ENCODE results near the gene PIERCE2. TPM values are rescaled to one million over a fixed set of nuclear protein-coding genes. Genes with fewer than 3 reads are reported as not detected.

The PIERCE2 gene, protein sequence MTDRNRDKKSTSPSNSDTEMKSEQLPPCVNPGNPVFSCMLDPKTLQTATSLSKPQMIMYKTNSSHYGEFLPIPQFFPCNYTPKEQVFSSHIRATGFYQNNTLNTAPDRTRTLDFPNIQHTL
- total RNA-seq (not detected), polyA plus RNA-seq (under 1 TPM in 2 of 4 donors, not detected in 2; 0.76 to 0.89 TPM)

- H3K27ac ChIP-seq (ENCODE audit: insufficient read depth, low read length, poor library complexity, severe bottlenecking) = peak within 1 kb of the TSS; percentile 81
- peak; percentile 84 to 93 (median 87) for DNase-seq
- Mint-ChIP-seq H3K27me3 (no peaks in the 10 kb centered on the region), H3K4me3 (peak within 1 kb of the TSS; percentile 88 to 97 (median 92)), H3K4me1 (peaks cover 11 to 41% (median 27%) of the 10 kb centered on the region in 4 donors), H3K36me3 (no peaks in the 10 kb centered on the region), H3K27ac (peak within 1 kb of the TSS; percentile 89 to 95 (median 92)), H3K9me3 (no peaks in the 10 kb centered on the region)
- H3K36me3 ChIP-seq (ENCODE audit: control insufficient read depth, insufficient read depth, low read length) = no peaks in the 10 kb centered on the region
- H3K9me3 ChIP-seq (ENCODE audit: control insufficient read depth in 2 of 2, low read length in 2 of 2) = no peaks in the 10 kb centered on the region
- ATAC-seq (ENCODE audit: low read depth in 2 of 2) = peak; percentile 94 to 95
- peaks cover 33% of the 10 kb centered on the region for H3K4me1 ChIP-seq (ENCODE audit: control insufficient read depth, insufficient read depth, low read length, poor library complexity, severe bottlenecking)
- H3K27me3 ChIP-seq (ENCODE audit: control insufficient read depth, insufficient read depth, low read length) = no peaks in the 10 kb centered on the region
- peak within 1 kb of the TSS; percentile 92 for H3K4me3 ChIP-seq (ENCODE audit: low read depth, low read length)
Measured at GRCh38 chr15:55408012-55408928, at the start of gene PIERCE2, which contains the start of gene CCPG1. Gene PIERCE2 (plus strand): TSS chr15:55408495. CDS start chr15:55408769, 274 bp downstream. Gene CCPG1 (minus strand): TSS chr15:55408359. CDS start chr15:55389424, 18,935 bp downstream.

- Mint-ChIP-seq H3K36me3 (peaks cover 35% of the 10 kb centered on the region), H3K27me3 (no peaks in the 10 kb centered on the region), H3K4me3 (no peak overlapping the region), H3K9me3 (no peaks in the 10 kb centered on the region), H3K4me1 (peaks cover 0 to 13% (median 4%) of the 10 kb centered on the region in 4 donors), H3K27ac (peak overlapping the region in 1 of 3 donors; percentile 13)
- H3K9me3 ChIP-seq (ENCODE audit: control insufficient read depth in 2 of 2, low read length in 2 of 2) = no peaks in the 10 kb centered on the region
- no peak for DNase-seq
- no peak overlapping the region for H3K27ac ChIP-seq (ENCODE audit: insufficient read depth, low read length, poor library complexity, severe bottlenecking)
- H3K4me1 ChIP-seq (ENCODE audit: control insufficient read depth, insufficient read depth, low read length, poor library complexity, severe bottlenecking) = no peaks in the 10 kb centered on the region
- ATAC-seq (ENCODE audit: low read depth in 2 of 2) = no peak
- H3K36me3 ChIP-seq (ENCODE audit: control insufficient read depth, insufficient read depth, low read length) = peaks cover 36% of the 10 kb centered on the region
- H3K27me3 ChIP-seq (ENCODE audit: control insufficient read depth, insufficient read depth, low read length) = no peaks in the 10 kb centered on the region
- H3K4me3 ChIP-seq (ENCODE audit: low read depth, low read length) = no peak overlapping the region
Measured at GRCh38 chr15:55360256-55360655, 48.0 kb upstream of the PIERCE2 start.

GRCh38 chr15:55361048-55361447 lies 47.2 kb upstream of the PIERCE2 start:
- peaks cover 35% of the 10 kb centered on the region for H3K36me3 Mint-ChIP-seq
- H3K36me3 ChIP-seq (ENCODE audit: control insufficient read depth, insufficient read depth, low read length) = peaks cover 32% of the 10 kb centered on the region
- H3K4me1 Mint-ChIP-seq = peaks cover 0 to 13% (median 4%) of the 10 kb centered on the region in 4 donors
- no peaks in the 10 kb centered on the region for H3K9me3 Mint-ChIP-seq
- no peaks in the 10 kb centered on the region for H3K27me3 Mint-ChIP-seq
- no peaks in the 10 kb centered on the region for H3K4me1 ChIP-seq (ENCODE audit: control insufficient read depth, insufficient read depth, low read length, poor library complexity, severe bottlenecking)
- DNase-seq (no peak), ATAC-seq (ENCODE audit: low read depth in 2 of 2) (no peak)
- no peak overlapping the region for H3K27ac Mint-ChIP-seq
- H3K27me3 ChIP-seq (ENCODE audit: control insufficient read depth, insufficient read depth, low read length) = no peaks in the 10 kb centered on the region
- no peak overlapping the region for H3K4me3 Mint-ChIP-seq
- H3K27ac ChIP-seq (ENCODE audit: insufficient read depth, low read length, poor library complexity, severe bottlenecking) = no peak overlapping the region
- no peaks in the 10 kb centered on the region for H3K9me3 ChIP-seq (ENCODE audit: control insufficient read depth in 2 of 2, low read length in 2 of 2)
- H3K4me3 ChIP-seq (ENCODE audit: low read depth, low read length) = no peak overlapping the region

DNA sequence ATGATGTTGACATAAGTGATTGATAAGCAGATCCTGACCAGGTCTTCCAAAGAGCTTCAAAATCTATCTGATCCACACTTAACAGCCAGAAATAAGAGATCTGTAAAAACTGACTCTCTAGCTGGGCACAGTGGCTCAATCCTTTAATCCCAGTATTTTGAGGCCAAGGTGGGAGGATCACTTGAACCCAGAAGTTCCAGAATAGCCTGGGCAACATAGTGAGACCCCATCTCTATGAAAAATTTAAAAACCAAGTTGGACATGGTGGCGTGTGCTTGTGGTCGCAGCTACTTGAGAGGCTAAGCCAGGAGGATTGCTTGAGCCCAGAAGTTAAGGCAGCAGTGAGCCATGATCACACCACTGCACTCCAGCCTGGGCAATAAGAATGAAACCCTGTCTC lies 45.7 kb upstream of the PIERCE2 start:
- peaks cover 28% of the 10 kb centered on the region for H3K36me3 Mint-ChIP-seq
- H3K36me3 ChIP-seq (ENCODE audit: control insufficient read depth, insufficient read depth, low read length) = peaks cover 23% of the 10 kb centered on the region
- no peak for DNase-seq
- H3K27ac Mint-ChIP-seq = peak overlapping the region in 1 of 3 donors; percentile 50
- H3K27me3 ChIP-seq (ENCODE audit: control insufficient read depth, insufficient read depth, low read length) = no peaks in the 10 kb centered on the region
- ATAC-seq (ENCODE audit: low read depth in 2 of 2) = no peak
- H3K9me3 Mint-ChIP-seq = no peaks in the 10 kb centered on the region
- H3K4me3 ChIP-seq (ENCODE audit: low read depth, low read length) = no peak overlapping the region
- no peaks in the 10 kb centered on the region for H3K27me3 Mint-ChIP-seq
- no peaks in the 10 kb centered on the region for H3K4me1 ChIP-seq (ENCODE audit: control insufficient read depth, insufficient read depth, low read length, poor library complexity, severe bottlenecking)
- peaks cover 0 to 8% (median 4%) of the 10 kb centered on the region in 4 donors for H3K4me1 Mint-ChIP-seq
- H3K27ac ChIP-seq (ENCODE audit: insufficient read depth, low read length, poor library complexity, severe bottlenecking) = no peak overlapping the region
- no peak overlapping the region for H3K4me3 Mint-ChIP-seq
- no peaks in the 10 kb centered on the region for H3K9me3 ChIP-seq (ENCODE audit: control insufficient read depth in 2 of 2, low read length in 2 of 2)

GRCh38 chr15:55366981-55367380 lies 41.3 kb upstream of the PIERCE2 start:
- Histone ChIP-seq H3K4me1 (ENCODE audit: control insufficient read depth, insufficient read depth, low read length, poor library complexity, severe bottlenecking) (no peaks in the 10 kb centered on the region), H3K27ac (ENCODE audit: insufficient read depth, low read length, poor library complexity, severe bottlenecking) (no peak overlapping the region), H3K4me3 (ENCODE audit: low read depth, low read length) (no peak overlapping the region), H3K9me3 (ENCODE audit: control insufficient read depth in 2 of 2, low read length in 2 of 2) (no peaks in the 10 kb centered on the region), H3K36me3 (ENCODE audit: control insufficient read depth, insufficient read depth, low read length) (peaks cover 33% of the 10 kb centered on the region), H3K27me3 (ENCODE audit: control insufficient read depth, insufficient read depth, low read length) (no peaks in the 10 kb centered on the region)
- Mint-ChIP-seq H3K27me3 (no peaks in the 10 kb centered on the region), H3K27ac (no peak overlapping the region), H3K4me3 (no peak overlapping the region), H3K36me3 (peaks cover 40% of the 10 kb centered on the region), H3K4me1 (peaks cover 0 to 4% (median 3%) of the 10 kb centered on the region in 4 donors), H3K9me3 (no peaks in the 10 kb centered on the region)
- no peak for DNase-seq
- ATAC-seq (ENCODE audit: low read depth in 2 of 2) = no peak

GRCh38 chr15:55372701-55373440 lies 35.4 kb upstream of the PIERCE2 start:
- Mint-ChIP-seq H3K4me3 (no peak overlapping the region), H3K9me3 (no peaks in the 10 kb centered on the region), H3K27me3 (no peaks in the 10 kb centered on the region), H3K36me3 (peaks cover 58% of the 10 kb centered on the region), H3K4me1 (peaks cover 10 to 16% (median 13%) of the 10 kb centered on the region in 4 donors), H3K27ac (peak overlapping the region in 2 of 3 donors; percentile 7 to 24)
- Histone ChIP-seq H3K27me3 (ENCODE audit: control insufficient read depth, insufficient read depth, low read length) (no peaks in the 10 kb centered on the region), H3K4me3 (ENCODE audit: low read depth, low read length) (no peak overlapping the region), H3K36me3 (ENCODE audit: control insufficient read depth, insufficient read depth, low read length) (peaks cover 68% of the 10 kb centered on the region), H3K9me3 (ENCODE audit: control insufficient read depth in 2 of 2, low read length in 2 of 2) (no peaks in the 10 kb centered on the region), H3K4me1 (ENCODE audit: control insufficient read depth, insufficient read depth, low read length, poor library complexity, severe bottlenecking) (no peaks in the 10 kb centered on the region), H3K27ac (ENCODE audit: insufficient read depth, low read length, poor library complexity, severe bottlenecking) (no peak overlapping the region)
- peak in 1 of 3 donors; percentile 7 for DNase-seq
- ATAC-seq (ENCODE audit: low read depth in 2 of 2) = no peak

DNA sequence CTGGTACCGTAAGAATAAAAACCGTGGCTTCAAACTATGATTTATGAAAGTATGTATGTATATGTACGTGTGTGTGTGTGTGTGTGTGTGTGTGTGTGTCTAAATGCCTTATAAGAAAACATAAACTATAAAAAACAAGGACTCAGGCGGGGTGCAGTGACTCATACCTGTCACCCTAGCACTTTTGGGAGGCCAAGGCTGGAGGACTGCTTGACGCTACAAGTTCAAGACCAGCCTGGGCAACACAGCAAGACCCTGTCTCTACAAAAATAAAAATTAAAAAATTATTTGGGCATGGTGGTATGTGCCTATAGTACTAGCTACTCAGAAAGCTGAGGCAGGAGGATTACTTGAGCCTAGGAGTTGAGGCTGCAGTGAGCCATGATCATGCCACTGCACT lies 29.2 kb upstream of the PIERCE2 start:
- Histone ChIP-seq H3K27ac (ENCODE audit: insufficient read depth, low read length, poor library complexity, severe bottlenecking) (no peak overlapping the region), H3K27me3 (ENCODE audit: control insufficient read depth, insufficient read depth, low read length) (no peaks in the 10 kb centered on the region), H3K9me3 (ENCODE audit: control insufficient read depth in 2 of 2, low read length in 2 of 2) (no peaks in the 10 kb centered on the region), H3K36me3 (ENCODE audit: control insufficient read depth, insufficient read depth, low read length) (peaks cover 57% of the 10 kb centered on the region), H3K4me1 (ENCODE audit: control insufficient read depth, insufficient read depth, low read length, poor library complexity, severe bottlenecking) (no peaks in the 10 kb centered on the region), H3K4me3 (ENCODE audit: low read depth, low read length) (no peak overlapping the region)
- peaks cover 39% of the 10 kb centered on the region for H3K36me3 Mint-ChIP-seq
- no peak for ATAC-seq (ENCODE audit: low read depth in 2 of 2)
- no peak for DNase-seq
- H3K4me1 Mint-ChIP-seq = peaks cover 0 to 8% (median 4%) of the 10 kb centered on the region in 4 donors
- H3K27me3 Mint-ChIP-seq = no peaks in the 10 kb centered on the region
- H3K9me3 Mint-ChIP-seq = no peaks in the 10 kb centered on the region
- H3K27ac Mint-ChIP-seq = no peak overlapping the region
- no peak overlapping the region for H3K4me3 Mint-ChIP-seq

Measured in CD4-positive, CD25-positive, alpha-beta regulatory T cell (primary cell).